ENCODE results near the gene NTHL1.

DNA sequence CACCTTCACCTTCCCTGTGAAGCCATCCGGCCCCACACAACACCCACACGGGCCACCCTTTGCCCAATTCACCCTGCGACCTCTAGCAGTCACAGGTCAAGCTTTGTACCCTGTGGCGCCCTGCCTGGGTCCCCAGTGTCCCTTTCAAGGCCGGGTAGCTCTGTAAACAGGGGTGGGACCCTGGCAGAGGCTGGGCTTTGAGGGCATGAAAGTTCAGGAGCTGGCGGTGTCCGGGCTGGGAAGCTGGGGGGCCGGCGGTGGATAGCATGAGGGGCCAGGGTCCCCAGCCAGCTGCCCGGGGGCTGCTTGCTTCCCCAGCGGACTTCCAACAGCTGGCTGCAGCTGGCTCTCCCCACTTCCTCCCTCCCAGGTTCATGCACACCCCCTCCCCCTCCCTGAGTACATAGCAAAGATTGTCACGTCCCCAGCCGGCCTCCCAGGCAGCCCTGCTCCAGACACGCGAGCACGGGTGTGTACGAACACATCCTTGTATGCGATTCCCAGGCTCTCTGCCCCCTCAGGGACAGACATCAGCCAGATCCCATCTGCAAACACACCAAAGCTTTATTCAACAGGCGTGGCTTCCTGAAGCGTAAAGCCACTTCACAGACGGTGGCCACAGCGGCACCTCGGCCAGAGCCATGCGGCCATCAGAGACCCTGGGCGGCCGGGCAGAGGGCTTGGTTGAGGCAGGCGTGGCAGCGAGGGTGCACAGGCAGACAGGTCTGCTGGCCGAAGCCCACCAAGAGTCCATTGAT, 8.2 kb downstream of the NTHL1 start:
- no peak for TF ChIP-seq EZH2 (IDR thresholded peaks at IDR 0.05; ENCODE audit: low read length, missing control alignments)
- TF ChIP-seq, protein P1, sequence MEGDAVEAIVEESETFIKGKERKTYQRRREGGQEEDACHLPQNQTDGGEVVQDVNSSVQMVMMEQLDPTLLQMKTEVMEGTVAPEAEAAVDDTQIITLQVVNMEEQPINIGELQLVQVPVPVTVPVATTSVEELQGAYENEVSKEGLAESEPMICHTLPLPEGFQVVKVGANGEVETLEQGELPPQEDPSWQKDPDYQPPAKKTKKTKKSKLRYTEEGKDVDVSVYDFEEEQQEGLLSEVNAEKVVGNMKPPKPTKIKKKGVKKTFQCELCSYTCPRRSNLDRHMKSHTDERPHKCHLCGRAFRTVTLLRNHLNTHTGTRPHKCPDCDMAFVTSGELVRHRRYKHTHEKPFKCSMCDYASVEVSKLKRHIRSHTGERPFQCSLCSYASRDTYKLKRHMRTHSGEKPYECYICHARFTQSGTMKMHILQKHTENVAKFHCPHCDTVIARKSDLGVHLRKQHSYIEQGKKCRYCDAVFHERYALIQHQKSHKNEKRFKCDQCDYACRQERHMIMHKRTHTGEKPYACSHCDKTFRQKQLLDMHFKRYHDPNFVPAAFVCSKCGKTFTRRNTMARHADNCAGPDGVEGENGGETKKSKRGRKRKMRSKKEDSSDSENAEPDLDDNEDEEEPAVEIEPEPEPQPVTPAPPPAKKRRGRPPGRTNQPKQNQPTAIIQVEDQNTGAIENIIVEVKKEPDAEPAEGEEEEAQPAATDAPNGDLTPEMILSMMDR (conservative IDR thresholded peaks at IDR 0.05 in 1 of 2, IDR thresholded peaks at IDR 0.05 in 1 of 2; ENCODE audit: low read depth in 1 of 2, low read length in 2 of 2) = no peak
